Astrocyte (in vitro differentiated cells and primary cell): Measurements from ENCODE around the gene ABHD12. TPM values are rescaled to one million over a fixed set of nuclear protein-coding genes. Genes with fewer than 3 reads are reported as not detected.
"Not testable (repeated sequence)": the region's sequence is repeated elsewhere in the genome, so short reads cannot be mapped to it uniquely, and the experiment has no call there.

Experiments
- DNase-seq: peaks from one replicate; pipeline ENCODE4 v3.0.0-alpha.2; 2010; ENCODE audit warnings: low read depth
- FAIRE-seq: peaks from 2 replicates; lab custom pipeline; 2011; peaks lifted over from hg19 to GRCh38; lab: Jason Lieb, UNC
- H2AFZ ChIP-seq: 2 replicates; pipeline ENCODE4 v1.6.0; 2012; ENCODE audit warnings: low read depth, low read length, inconsistent platforms
- H3K27ac ChIP-seq: 2 replicates; pipeline ENCODE4 v1.5.1; 2011; ENCODE audit warnings: low read depth, low read length, inconsistent platforms
- H3K27me3 ChIP-seq: 2 replicates; pipeline ENCODE4 v1.6.0; 2011; ENCODE audit warnings: low read length, inconsistent platforms; ENCODE audit not compliant: insufficient read depth
- H3K36me3 ChIP-seq: 2 replicates; pipeline ENCODE4 v1.5.1; 2011; ENCODE audit warnings: low read length, inconsistent platforms; ENCODE audit not compliant: insufficient read depth
- H3K4me1 ChIP-seq: 2 replicates; pipeline ENCODE4 v1.5.1; 2011; ENCODE audit warnings: low read length, inconsistent platforms; ENCODE audit not compliant: insufficient read depth
- H3K4me2 ChIP-seq: 2 replicates; pipeline ENCODE4 v1.6.0; 2012; ENCODE audit warnings: low read length, inconsistent platforms
- H3K4me3 ChIP-seq: 2 replicates; pipeline ENCODE4 v1.5.1; 2011; ENCODE audit warnings: low read depth, mild to moderate bottlenecking, low read length, inconsistent platforms; ENCODE audit not compliant: insufficient read depth
- H3K79me2 ChIP-seq: 2 replicates; pipeline ENCODE4 v1.6.0; 2012; ENCODE audit warnings: mild to moderate bottlenecking, low read length, inconsistent platforms; ENCODE audit not compliant: insufficient read depth
- H3K9ac ChIP-seq: 2 replicates; pipeline ENCODE4 v1.6.0; 2012; ENCODE audit warnings: mild to moderate bottlenecking, low read length, inconsistent platforms
- H3K9me3 ChIP-seq: 2 replicates; pipeline ENCODE4 v1.5.1; 2012; ENCODE audit warnings: low read depth, mild to moderate bottlenecking, low read length, inconsistent platforms; ENCODE audit not compliant: insufficient read depth
- H4K20me1 ChIP-seq: 2 replicates; pipeline ENCODE4 v1.6.0; 2012; ENCODE audit warnings: low read length, inconsistent platforms; ENCODE audit not compliant: insufficient read depth
- H3K27ac Mint-ChIP-seq: one replicate; pipeline ENCODE4 v1.8.0; 2021; ENCODE audit warnings: mild to moderate bottlenecking, mixed read lengths; ENCODE audit not compliant: unreplicated experiment
- H3K27me3 Mint-ChIP-seq: one replicate; pipeline ENCODE4 v1.8.0; 2021; ENCODE audit warnings: low read depth, mixed read lengths; ENCODE audit not compliant: unreplicated experiment
- H3K36me3 Mint-ChIP-seq: one replicate; pipeline ENCODE4 v1.8.0; 2021; ENCODE audit warnings: low read depth, mixed read lengths; ENCODE audit not compliant: unreplicated experiment
- H3K4me1 Mint-ChIP-seq: one replicate; pipeline ENCODE4 v1.8.0; 2021; ENCODE audit warnings: low read depth, mixed read lengths; ENCODE audit not compliant: unreplicated experiment
- H3K4me3 Mint-ChIP-seq: one replicate; pipeline ENCODE4 v1.8.0; 2021; ENCODE audit warnings: mild to moderate bottlenecking, moderate library complexity, mixed read lengths; ENCODE audit not compliant: unreplicated experiment
- H3K9me3 Mint-ChIP-seq: one replicate; pipeline ENCODE4 v1.8.0; 2021; ENCODE audit warnings: mild to moderate bottlenecking, mixed read lengths; ENCODE audit not compliant: unreplicated experiment
- EZH2 ChIP-seq: IDR thresholded peaks from 2 replicates; pipeline ENCODE4 v1.6.1; 2012; ENCODE audit warnings: mild to moderate bottlenecking, low read length, inconsistent platforms; ENCODE audit not compliant: insufficient read depth
- total RNA-seq: library from RNA; stranded (reverse); gene quantifications from 2 replicates; pipeline ENCODE4 v1.2.1, GENCODE V29; 2021
- TF ChIP-seq, protein P1 (sequence below): IDR thresholded peaks from 2 replicates; pipeline ENCODE4 v1.5.1; 2011; ENCODE audit warnings: low read depth, mild to moderate bottlenecking, inconsistent platforms, low read length, moderate library complexity; ENCODE audit not compliant: insufficient read depth

ABHD12 gene
- total RNA-seq, 1 donor from 2014 or later, result 98.1 TPM

DNA sequence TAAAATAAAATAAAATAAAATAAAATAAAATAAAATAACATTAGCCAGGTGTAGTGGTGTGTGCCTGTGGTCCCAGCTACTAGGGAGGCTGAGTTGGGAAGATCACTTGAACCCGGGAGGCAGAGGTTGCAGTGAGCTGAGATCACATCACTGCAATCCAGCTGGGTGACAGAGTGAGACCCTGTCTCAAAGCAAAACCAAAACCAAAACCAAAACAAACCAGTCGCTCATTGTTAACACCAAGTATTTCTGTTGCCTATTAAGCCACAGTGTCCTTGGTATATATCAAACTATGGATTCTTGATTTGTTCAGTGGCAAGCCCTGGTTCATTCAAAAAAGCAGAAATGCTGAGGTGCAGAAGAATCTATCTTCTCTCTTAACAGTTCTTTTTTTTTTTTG, 77.0 kb downstream of the ABHD12 start:
- no peaks in the 10 kb centered on the region for H3K27me3 Mint-ChIP-seq
- H3K9ac ChIP-seq, result no peak overlapping the region
- no peak overlapping the region for H3K4me2 ChIP-seq
- DNase-seq, result no peak
- H3K4me1 ChIP-seq, result peaks cover 41% of the 10 kb centered on the region
- H4K20me1 ChIP-seq, result peaks cover under 1% of the 10 kb centered on the region
- H3K9me3 ChIP-seq, result no peaks in the 10 kb centered on the region
- no peak overlapping the region for H3K27ac Mint-ChIP-seq
- H3K4me3 ChIP-seq, result no peak overlapping the region
- FAIRE-seq, result no peak
- H3K79me2 ChIP-seq, result peaks cover 2% of the 10 kb centered on the region
- peaks cover 40% of the 10 kb centered on the region for H3K4me1 Mint-ChIP-seq
- no peaks in the 10 kb centered on the region for H3K9me3 Mint-ChIP-seq
- no peak overlapping the region for H2AFZ ChIP-seq
- no peak for TF ChIP-seq EZH2
- TF ChIP-seq, protein P1, sequence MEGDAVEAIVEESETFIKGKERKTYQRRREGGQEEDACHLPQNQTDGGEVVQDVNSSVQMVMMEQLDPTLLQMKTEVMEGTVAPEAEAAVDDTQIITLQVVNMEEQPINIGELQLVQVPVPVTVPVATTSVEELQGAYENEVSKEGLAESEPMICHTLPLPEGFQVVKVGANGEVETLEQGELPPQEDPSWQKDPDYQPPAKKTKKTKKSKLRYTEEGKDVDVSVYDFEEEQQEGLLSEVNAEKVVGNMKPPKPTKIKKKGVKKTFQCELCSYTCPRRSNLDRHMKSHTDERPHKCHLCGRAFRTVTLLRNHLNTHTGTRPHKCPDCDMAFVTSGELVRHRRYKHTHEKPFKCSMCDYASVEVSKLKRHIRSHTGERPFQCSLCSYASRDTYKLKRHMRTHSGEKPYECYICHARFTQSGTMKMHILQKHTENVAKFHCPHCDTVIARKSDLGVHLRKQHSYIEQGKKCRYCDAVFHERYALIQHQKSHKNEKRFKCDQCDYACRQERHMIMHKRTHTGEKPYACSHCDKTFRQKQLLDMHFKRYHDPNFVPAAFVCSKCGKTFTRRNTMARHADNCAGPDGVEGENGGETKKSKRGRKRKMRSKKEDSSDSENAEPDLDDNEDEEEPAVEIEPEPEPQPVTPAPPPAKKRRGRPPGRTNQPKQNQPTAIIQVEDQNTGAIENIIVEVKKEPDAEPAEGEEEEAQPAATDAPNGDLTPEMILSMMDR, result no peak
- no peak overlapping the region for H3K4me3 Mint-ChIP-seq
- no peak overlapping the region for H3K27ac ChIP-seq
- H3K27me3 ChIP-seq, result no peaks in the 10 kb centered on the region
- peaks cover 3% of the 10 kb centered on the region for H3K36me3 ChIP-seq
- peaks cover 4% of the 10 kb centered on the region for H3K36me3 Mint-ChIP-seq

DNA sequence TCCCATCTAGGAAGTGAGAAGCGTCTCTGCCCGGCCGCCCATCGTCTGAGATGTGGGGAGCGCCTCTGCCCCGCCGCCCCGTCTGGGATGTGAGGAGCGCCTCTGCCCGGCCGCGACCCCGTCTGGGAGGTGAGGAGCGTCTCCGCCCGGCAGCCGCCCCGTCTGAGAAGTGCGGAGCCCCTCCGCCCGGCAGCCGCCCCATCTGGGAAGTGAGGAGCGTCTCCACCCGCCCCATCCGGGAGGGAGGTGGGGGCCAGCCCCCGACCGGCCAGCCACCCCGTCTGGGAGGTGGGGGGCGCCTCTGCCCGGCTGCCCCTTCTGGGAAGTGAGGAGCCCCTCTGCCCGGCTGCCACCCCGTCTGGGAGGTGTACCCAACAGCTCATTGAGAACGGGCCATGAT, 77.9 kb downstream of the ABHD12 start:
- not testable (repeated sequence) for DNase-seq, H3K27ac ChIP-seq, H3K36me3 Mint-ChIP-seq, H3K27me3 Mint-ChIP-seq, H4K20me1 ChIP-seq, H3K4me3 ChIP-seq, H3K9me3 ChIP-seq, H2AFZ ChIP-seq, H3K27me3 ChIP-seq, H3K36me3 ChIP-seq, H3K4me2 ChIP-seq, H3K9me3 Mint-ChIP-seq, H3K27ac Mint-ChIP-seq, H3K9ac ChIP-seq, H3K4me3 Mint-ChIP-seq, H3K79me2 ChIP-seq, FAIRE-seq
- H3K4me1 Mint-ChIP-seq, result peaks cover 40% of the 10 kb centered on the region
- peaks cover 43% of the 10 kb centered on the region for H3K4me1 ChIP-seq

DNA sequence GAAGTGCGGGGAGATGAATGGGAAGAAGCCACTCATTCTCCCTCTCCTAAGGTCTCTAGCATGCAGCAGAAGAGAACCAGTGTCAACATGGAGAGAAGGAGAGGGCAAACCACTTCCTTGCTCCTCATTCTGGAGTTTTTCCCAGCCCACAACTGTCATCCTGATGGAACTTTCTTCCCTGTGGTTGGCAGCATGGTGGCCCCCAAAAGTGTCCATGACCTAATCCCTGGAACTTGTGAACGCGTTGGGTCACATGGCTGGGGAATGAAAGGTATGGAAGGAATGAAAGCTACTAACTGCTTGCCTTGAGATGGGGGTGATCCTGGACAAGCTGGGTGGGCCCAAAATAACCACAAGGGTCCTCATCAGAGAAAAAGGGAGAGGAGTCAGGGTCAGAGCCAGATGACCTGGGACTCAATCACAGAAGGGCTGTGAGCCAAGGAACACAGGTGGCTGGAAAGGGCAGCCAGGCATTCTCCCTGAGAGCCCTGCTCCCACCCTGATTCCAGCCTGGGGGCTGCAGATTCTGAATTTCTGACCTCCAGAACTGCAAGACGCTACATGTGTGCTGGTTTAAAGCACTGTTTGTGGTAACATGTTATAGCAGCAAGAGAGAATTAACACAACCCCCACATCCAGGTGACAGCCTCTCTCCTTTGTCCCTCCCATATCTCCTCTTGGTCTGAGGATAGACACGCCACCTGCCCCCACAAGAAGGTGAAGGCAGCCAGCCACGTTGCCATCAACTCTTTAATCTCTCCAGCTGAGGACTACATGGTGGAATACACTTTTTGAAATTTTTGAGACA, 79.5 kb downstream of the ABHD12 start:
- peak overlapping the region; percentile 47 for H3K4me3 ChIP-seq
- peak overlapping the region; percentile 45 for H2AFZ ChIP-seq
- Mint-ChIP-seq H3K27ac (peak overlapping the region; percentile 100), H3K4me1 (peaks cover 42% of the 10 kb centered on the region), H3K4me3 (peak overlapping the region; percentile 70), H3K27me3 (no peaks in the 10 kb centered on the region), H3K36me3 (peaks cover 4% of the 10 kb centered on the region), H3K9me3 (no peaks in the 10 kb centered on the region)
- DNase-seq, result peak; percentile 93
- TF ChIP-seq EZH2, result no peak
- TF ChIP-seq, protein P1, result no peak
- peak overlapping the region; percentile 89 for H3K9ac ChIP-seq
- H3K9me3 ChIP-seq, result no peaks in the 10 kb centered on the region
- H3K27me3 ChIP-seq, result no peaks in the 10 kb centered on the region
- H3K79me2 ChIP-seq, result no peaks in the 10 kb centered on the region
- peak; percentile 54 for FAIRE-seq
- H3K36me3 ChIP-seq, result no peaks in the 10 kb centered on the region
- peak overlapping the region; percentile 95 for H3K27ac ChIP-seq
- peak overlapping the region; percentile 93 for H3K4me2 ChIP-seq
- H3K4me1 ChIP-seq, result peaks cover 43% of the 10 kb centered on the region
- H4K20me1 ChIP-seq, result no peaks in the 10 kb centered on the region
